ENCODE results near the gene STYXL1.

The STYXL1 gene

GRCh38 chr7:75991531-75992082 is 56.2 kb downstream of the STYXL1 start:
- DNase-seq: no peak

GRCh38 chr7:75989500-75990388 is 58.1 kb downstream of the STYXL1 start:
- no peak for DNase-seq

- DNase-seq: no peak
Observed at GRCh38 chr7:75988568-75989499, 59.0 kb downstream of the STYXL1 start.

- DNase-seq: no peak
Observed at GRCh38 chr7:75987805-75988567, 59.8 kb downstream of the STYXL1 start.

- DNase-seq: no peak
Observed at GRCh38 chr7:75987026-75987804, 60.6 kb downstream of the STYXL1 start.

GRCh38 chr7:75986147-75986781 is 61.5 kb downstream of the STYXL1 start:
- no peak for DNase-seq

GRCh38 chr7:75985518-75986146 is 62.2 kb downstream of the STYXL1 start:
- DNase-seq: no peak

- no peak for DNase-seq
Observed at GRCh38 chr7:75985009-75985517, 62.7 kb downstream of the STYXL1 start.

- DNase-seq: no peak
Observed at GRCh38 chr7:75984130-75985008, 63.4 kb downstream of the STYXL1 start.

- no peak for DNase-seq
Observed at GRCh38 chr7:75983471-75984129, 64.2 kb downstream of the STYXL1 start.

- DNase-seq: no peak
Observed at GRCh38 chr7:75982306-75983064, 65.3 kb downstream of the STYXL1 start.

GRCh38 chr7:75981453-75982305 is 66.1 kb downstream of the STYXL1 start:
- DNase-seq: no peak

- DNase-seq: no peak
Observed at GRCh38 chr7:75981203-75981452, 66.7 kb downstream of the STYXL1 start.

GRCh38 chr7:75980430-75981202 is 67.2 kb downstream of the STYXL1 start:
- DNase-seq: no peak

- DNase-seq: no peak
Observed at GRCh38 chr7:75979759-75980429, 67.9 kb downstream of the STYXL1 start.

GRCh38 chr7:75977743-75978142 is 70.1 kb downstream of the STYXL1 start:
- DNase-seq: no peak
